Measurements from ENCODE around the gene RHNO1.

- peak; percentile 35 for TF ChIP-seq CTCF (IDR thresholded peaks at IDR 0.05; ENCODE audit: poor library complexity)
- no peak for TF ChIP-seq EZH2 (IDR thresholded peaks at IDR 0.05; ENCODE audit: borderline replicate concordance)
- TF ChIP-seq EZH2phosphoT487 (IDR thresholded peaks at IDR 0.05; ENCODE audit: low read depth, severe bottlenecking, unreplicated experiment) = no peak
Observed at GRCh38 chr12:2834581-2835491, 42.2 kb upstream of the RHNO1 start, which contains the start of gene NRIP2.
